GM12878 (cell line): Measurements from ENCODE around the gene EYS.

Experiments used
- EP300 ChIP-seq, 2 experiments: fragments of 150-350 bp in 1 of 2; IDR thresholded peaks; 2 replicates each; pipeline ENCODE4 v1.6.1; 2011 to 2012; ENCODE audit warnings: low read depth in 2 of 2, low read length in 2 of 2, borderline replicate concordance in 1 of 2, improper control_type of control experiment in 1 of 2, inconsistent platforms in 1 of 2; ENCODE audit not compliant: control insufficient read depth in 1 of 2
- NR2C2 ChIP-seq: IDR thresholded peaks from 2 replicates; pipeline ENCODE4 v1.6.1; 2011; ENCODE audit warnings: borderline replicate concordance, low read depth; ENCODE audit not compliant: control insufficient read depth, insufficient read length
- POLR2AphosphoS5 ChIP-seq: IDR thresholded peaks from 2 replicates; pipeline ENCODE4 v1.6.1; 2011; ENCODE audit warnings: mild to moderate bottlenecking, low read length, inconsistent platforms
- ZBTB11 ChIP-seq: fragments of 450-650 bp; formaldehyde crosslinking; IDR thresholded peaks from 2 replicates; pipeline ENCODE4 v1.5.0; 2022; ENCODE audit warnings: mild to moderate bottlenecking, missing genetic modification characterization
- TF ChIP-seq, protein P1 (sequence below): IDR thresholded peaks from 2 replicates; pipeline ENCODE4 v1.6.1; 2011; ENCODE audit warnings: borderline replicate concordance, low read depth, mild to moderate bottlenecking, moderate library complexity, mixed read lengths, low read length; ENCODE audit not compliant: insufficient read depth; ENCODE audit errors: extremely low read length

DNA sequence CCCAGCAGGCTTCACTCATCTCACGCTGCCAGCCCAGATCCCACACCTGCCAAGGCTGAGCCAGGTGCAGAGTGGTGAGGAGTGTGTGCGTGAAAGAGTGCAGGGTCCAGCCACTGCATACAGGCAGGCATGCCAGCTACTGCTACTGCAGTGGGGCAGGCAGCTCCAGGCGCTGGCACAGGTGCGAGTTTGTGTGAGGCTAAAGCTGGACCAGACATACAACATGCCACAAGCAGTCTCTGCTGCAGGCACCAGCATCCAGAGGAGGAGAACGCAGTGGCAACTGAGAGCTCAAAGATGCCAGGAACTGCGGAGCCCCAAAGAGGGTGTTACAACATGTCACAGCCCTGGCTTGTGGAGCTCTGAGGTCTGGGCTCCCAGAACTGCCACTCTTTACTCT, 149.8 kb downstream of the EYS start:
- TF ChIP-seq EP300 (IDR thresholded peaks at IDR 0.05; ENCODE audit: borderline replicate concordance in 1 of 2, control insufficient read depth in 1 of 2, low read depth in 2 of 2, low read length in 2 of 2), result no peak
- TF ChIP-seq, protein P1, sequence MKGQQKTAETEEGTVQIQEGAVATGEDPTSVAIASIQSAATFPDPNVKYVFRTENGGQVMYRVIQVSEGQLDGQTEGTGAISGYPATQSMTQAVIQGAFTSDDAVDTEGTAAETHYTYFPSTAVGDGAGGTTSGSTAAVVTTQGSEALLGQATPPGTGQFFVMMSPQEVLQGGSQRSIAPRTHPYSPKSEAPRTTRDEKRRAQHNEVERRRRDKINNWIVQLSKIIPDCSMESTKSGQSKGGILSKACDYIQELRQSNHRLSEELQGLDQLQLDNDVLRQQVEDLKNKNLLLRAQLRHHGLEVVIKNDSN, result no peak
- TF ChIP-seq POLR2AphosphoS5, result no peak
- TF ChIP-seq ZBTB11 (CRISPR knock-in tag), result no peak
- TF ChIP-seq NR2C2, result no peak
